ENCODE results near the gene RBM33. TPM values are rescaled to one million over a fixed set of nuclear protein-coding genes. Genes with fewer than 3 reads are reported as not detected.

Gene RBM33
- total and polyA plus RNA-seq, 9 of the 15 experiments (the other 6 are each of a cell fraction or from before 2014, with no cell fraction given) = 4.4 to 80.7 (median 27.3) TPM

DNA sequence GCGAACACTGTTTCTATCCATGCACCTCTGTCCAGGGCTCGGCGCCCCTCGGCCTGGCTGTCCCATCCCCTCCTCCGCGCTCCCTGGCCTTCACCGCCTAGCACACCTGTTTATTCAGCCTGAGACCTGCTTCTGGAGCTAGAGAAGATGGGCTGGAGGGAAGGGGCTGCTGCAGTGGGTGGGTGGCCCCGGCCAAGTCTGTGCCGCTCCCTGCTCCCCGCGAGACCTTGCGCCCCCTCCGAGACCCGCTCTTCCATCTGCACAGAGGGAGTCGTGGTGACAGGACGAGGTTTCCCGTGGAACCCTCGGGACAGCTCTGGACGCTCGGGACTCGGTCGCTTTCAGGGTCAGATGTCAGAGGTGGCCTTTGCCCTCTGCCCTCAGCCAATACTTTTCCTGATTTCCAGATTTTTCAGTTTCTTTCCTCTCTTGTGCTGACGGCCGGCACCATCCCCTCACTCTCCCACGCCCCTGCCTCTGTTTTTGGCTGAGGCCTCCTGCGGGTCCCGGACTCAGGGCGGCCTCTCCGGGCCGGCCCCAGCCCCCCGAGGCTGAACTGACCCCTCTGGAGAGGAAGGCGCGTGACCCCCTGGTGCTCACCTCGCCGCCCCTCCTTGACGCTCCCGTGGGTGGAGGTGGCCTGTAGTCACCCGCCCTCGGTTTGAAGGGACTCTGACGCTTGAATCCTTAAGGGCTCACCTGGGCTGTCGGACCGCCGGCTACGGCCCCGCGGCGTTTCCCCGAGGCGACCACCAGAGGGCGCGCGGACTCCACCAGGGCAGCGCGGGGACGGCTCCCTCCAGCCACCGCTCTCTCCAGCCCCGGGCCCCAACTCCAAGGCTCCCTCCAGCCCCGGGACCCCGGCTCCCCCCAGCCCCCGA lies 152.2 kb downstream of the RBM33 start (continued):
- no peak for TF ChIP-seq TOE1 (IDR thresholded peaks at IDR 0.05; ENCODE audit: borderline replicate concordance)
- TF ChIP-seq TOE1 (CRISPR knock-in tag; IDR thresholded peaks at IDR 0.05; ENCODE audit: borderline replicate concordance, low read depth) = no peak
- TF ChIP-seq NCOA2 (IDR thresholded peaks at IDR 0.05; ENCODE audit: partially characterized antibody in 2 of 2) = no peak
- no peak for TF ChIP-seq ETV5 (CRISPR knock-in tag; IDR thresholded peaks at IDR 0.05; ENCODE audit: low read depth)
- TF ChIP-seq, protein P1, sequence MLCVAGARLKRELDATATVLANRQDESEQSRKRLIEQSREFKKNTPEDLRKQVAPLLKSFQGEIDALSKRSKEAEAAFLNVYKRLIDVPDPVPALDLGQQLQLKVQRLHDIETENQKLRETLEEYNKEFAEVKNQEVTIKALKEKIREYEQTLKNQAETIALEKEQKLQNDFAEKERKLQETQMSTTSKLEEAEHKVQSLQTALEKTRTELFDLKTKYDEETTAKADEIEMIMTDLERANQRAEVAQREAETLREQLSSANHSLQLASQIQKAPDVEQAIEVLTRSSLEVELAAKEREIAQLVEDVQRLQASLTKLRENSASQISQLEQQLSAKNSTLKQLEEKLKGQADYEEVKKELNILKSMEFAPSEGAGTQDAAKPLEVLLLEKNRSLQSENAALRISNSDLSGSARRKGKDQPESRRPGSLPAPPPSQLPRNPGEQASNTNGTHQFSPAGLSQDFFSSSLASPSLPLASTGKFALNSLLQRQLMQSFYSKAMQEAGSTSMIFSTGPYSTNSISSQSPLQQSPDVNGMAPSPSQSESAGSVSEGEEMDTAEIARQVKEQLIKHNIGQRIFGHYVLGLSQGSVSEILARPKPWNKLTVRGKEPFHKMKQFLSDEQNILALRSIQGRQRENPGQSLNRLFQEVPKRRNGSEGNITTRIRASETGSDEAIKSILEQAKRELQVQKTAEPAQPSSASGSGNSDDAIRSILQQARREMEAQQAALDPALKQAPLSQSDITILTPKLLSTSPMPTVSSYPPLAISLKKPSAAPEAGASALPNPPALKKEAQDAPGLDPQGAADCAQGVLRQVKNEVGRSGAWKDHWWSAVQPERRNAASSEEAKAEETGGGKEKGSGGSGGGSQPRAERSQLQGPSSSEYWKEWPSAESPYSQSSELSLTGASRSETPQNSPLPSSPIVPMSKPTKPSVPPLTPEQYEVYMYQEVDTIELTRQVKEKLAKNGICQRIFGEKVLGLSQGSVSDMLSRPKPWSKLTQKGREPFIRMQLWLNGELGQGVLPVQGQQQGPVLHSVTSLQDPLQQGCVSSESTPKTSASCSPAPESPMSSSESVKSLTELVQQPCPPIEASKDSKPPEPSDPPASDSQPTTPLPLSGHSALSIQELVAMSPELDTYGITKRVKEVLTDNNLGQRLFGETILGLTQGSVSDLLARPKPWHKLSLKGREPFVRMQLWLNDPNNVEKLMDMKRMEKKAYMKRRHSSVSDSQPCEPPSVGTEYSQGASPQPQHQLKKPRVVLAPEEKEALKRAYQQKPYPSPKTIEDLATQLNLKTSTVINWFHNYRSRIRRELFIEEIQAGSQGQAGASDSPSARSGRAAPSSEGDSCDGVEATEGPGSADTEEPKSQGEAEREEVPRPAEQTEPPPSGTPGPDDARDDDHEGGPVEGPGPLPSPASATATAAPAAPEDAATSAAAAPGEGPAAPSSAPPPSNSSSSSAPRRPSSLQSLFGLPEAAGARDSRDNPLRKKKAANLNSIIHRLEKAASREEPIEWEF (CRISPR knock-in tag; IDR thresholded peaks at IDR 0.05) = no peak
- TF ChIP-seq MCM7 (IDR thresholded peaks at IDR 0.05) = no peak
- no peak for TF ChIP-seq ZEB2 (IDR thresholded peaks at IDR 0.05)
- TF ChIP-seq, protein P2, sequence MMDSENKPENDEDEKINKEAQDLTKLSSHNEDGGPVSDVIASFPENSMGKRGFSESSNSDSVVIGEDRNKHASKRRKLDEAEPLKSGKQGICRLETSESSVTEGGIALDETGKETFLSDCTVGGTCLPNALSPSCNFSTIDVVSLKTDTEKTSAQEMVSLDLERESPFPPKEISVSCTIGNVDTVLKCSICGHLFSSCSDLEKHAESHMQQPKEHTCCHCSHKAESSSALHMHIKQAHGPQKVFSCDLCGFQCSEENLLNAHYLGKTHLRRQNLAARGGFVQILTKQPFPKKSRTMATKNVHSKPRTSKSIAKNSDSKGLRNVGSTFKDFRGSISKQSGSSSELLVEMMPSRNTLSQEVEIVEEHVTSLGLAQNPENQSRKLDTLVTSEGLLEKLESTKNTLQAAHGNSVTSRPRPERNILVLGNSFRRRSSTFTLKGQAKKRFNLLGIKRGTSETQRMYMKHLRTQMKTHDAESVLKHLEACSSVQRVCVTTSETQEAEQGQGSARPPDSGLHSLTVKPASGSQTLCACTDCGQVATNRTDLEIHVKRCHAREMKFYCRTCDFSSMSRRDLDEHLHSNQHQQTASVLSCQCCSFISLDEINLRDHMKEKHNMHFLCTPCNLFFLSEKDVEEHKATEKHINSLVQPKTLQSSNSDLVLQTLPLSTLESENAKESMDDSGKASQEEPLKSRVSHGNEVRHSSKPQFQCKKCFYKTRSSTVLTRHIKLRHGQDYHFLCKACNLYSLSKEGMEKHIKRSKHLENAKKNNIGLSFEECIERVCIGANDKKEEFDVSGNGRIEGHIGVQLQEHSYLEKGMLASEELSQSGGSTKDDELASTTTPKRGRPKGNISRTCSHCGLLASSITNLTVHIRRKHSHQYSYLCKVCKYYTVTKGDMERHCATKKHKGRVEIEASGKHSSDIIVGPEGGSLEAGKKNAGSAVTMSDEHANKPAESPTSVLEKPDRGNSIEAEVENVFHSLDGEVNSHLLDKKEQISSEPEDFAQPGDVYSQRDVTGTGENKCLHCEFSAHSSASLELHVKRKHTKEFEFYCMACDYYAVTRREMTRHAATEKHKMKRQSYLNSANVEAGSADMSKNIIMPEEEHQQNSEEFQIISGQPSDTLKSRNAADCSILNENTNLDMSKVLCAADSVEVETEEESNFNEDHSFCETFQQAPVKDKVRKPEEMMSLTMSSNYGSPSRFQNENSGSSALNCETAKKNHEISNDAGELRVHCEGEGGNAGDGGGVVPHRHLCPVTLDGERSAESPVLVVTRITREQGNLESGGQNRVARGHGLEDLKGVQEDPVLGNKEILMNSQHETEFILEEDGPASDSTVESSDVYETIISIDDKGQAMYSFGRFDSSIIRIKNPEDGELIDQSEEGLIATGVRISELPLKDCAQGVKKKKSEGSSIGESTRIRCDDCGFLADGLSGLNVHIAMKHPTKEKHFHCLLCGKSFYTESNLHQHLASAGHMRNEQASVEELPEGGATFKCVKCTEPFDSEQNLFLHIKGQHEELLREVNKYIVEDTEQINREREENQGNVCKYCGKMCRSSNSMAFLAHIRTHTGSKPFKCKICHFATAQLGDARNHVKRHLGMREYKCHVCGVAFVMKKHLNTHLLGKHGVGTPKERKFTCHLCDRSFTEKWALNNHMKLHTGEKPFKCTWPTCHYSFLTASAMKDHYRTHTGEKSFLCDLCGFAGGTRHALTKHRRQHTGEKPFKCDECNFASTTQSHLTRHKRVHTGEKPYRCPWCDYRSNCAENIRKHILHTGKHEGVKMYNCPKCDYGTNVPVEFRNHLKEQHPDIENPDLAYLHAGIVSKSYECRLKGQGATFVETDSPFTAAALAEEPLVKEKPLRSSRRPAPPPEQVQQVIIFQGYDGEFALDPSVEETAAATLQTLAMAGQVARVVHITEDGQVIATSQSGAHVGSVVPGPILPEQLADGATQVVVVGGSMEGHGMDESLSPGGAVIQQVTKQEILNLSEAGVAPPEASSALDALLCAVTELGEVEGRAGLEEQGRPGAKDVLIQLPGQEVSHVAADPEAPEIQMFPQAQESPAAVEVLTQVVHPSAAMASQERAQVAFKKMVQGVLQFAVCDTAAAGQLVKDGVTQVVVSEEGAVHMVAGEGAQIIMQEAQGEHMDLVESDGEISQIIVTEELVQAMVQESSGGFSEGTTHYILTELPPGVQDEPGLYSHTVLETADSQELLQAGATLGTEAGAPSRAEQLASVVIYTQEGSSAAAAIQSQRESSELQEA (IDR thresholded peaks at IDR 0.05; ENCODE audit: low read depth) = no peak
- no peak for TF ChIP-seq ZNF830 (CRISPR knock-in tag; IDR thresholded peaks at IDR 0.05)
- TF ChIP-seq ARNT (IDR thresholded peaks at IDR 0.05) = no peak

Measured in K562 (cell line).